ENCODE measurements around the gene CDH15. TPM values are rescaled to one million over a fixed set of nuclear protein-coding genes. Genes with fewer than 3 reads are reported as not detected.

The CDH15 gene
- total and polyA plus RNA-seq, 9 of the 15 experiments (the other 6 are each of a cell fraction or from before 2014, with no cell fraction given): 0.07 to 0.18 TPM; not detected in 7

GRCh38 chr16:89241187-89242007, 69.8 kb downstream of the CDH15 start (continued):
- TF ChIP-seq POLR2H (tag; IDR thresholded peaks at IDR 0.05; ENCODE audit: low read depth) (peak; percentile 69; the same call in 1 of the 2 replicates), ZNF277 (CRISPR knock-in tag; IDR thresholded peaks at IDR 0.05; ENCODE audit: borderline replicate concordance) (no peak), MEIS2 (IDR thresholded peaks at IDR 0.05; ENCODE audit: partially characterized antibody) (peak; percentile 36), GATAD2A (IDR thresholded peaks at IDR 0.05) (0 out of 2 replicates have a peak, but pooled peaks have one; percentile 36), KDM5B (IDR thresholded peaks at IDR 0.05; ENCODE audit: insufficient replicate concordance, low read depth, low read length) (peak; percentile 84), E2F6 (IDR thresholded peaks at IDR 0.05; ENCODE audit: borderline replicate concordance in 1 of 2, extremely low read depth in 1 of 2, insufficient read depth in 1 of 2, insufficient read length in 1 of 2, low read depth in 1 of 2, low read length in 1 of 2, poor library complexity in 1 of 2, severe bottlenecking in 1 of 2) (peak; percentile 31 to 40), ZNF232 (CRISPR knock-in tag; IDR thresholded peaks at IDR 0.05) (no peak), ZNF764 (CRISPR knock-in tag; IDR thresholded peaks at IDR 0.05; ENCODE audit: low read depth) (peak; percentile 97), HIVEP1 (CRISPR knock-in tag; IDR thresholded peaks at IDR 0.05) (0 out of 2 replicates have a peak, but pooled peaks have one; percentile 46), PKNOX1 (IDR thresholded peaks at IDR 0.05) (peak; percentile 77), REST (IDR thresholded peaks at IDR 0.05; ENCODE audit: borderline replicate concordance) (no peak; the same call in 1 of the 2 replicates), REST (CRISPR knock-in tag; IDR thresholded peaks at IDR 0.05; ENCODE audit: low read depth) (peak; percentile 73), ETV6 (IDR thresholded peaks at IDR 0.05; ENCODE audit: borderline replicate concordance in 1 of 2, low read depth in 2 of 2, low read length in 1 of 2) (peak in 1 of 2 experiments; percentile 78; a peak in 1 of 4 replicates), ETV6 (CRISPR knock-in tag; IDR thresholded peaks at IDR 0.05; ENCODE audit: borderline replicate concordance) (no peak), NBN (IDR thresholded peaks at IDR 0.05; ENCODE audit: low read depth) (peak; percentile 60)

All from K562 (cell line).